ENCODE data around the gene FSHB.

The FSHB gene

GRCh38 chr11:30270671-30271070 lies 39.9 kb downstream of the FSHB start:
- no peak for DNase-seq

GRCh38 chr11:30277176-30277575 lies 46.4 kb downstream of the FSHB start:
- DNase-seq, result no peak

DNA sequence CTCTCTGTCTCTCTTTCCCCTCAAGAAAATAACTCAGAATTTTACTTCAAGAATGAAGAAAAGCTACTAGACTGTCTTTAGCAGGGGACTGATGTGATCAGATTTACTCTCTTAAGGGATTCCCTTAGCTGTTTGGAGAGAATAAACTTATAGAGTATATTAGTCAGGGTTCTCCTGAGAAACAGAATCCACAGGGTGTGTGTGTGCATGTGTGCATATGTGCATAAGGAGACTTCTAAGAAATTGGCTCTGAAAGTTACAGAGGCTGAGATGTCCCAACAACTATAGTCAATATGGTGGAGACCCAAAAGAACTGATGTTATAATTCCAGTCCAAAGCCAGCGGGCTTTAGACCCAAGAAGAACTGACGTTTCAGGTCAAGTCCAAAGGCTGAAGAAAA lies 49.0 kb downstream of the FSHB start:
- DNase-seq, result no peak

- no peak for DNase-seq
Measured at GRCh38 chr11:30281476-30282288, 50.9 kb downstream of the FSHB start.

- no peak for DNase-seq
Measured at GRCh38 chr11:30282289-30282631, 51.4 kb downstream of the FSHB start.
